T-helper 2 cell treated with Interferon-gamma antibody and Interleukin-4, amounts not matched to agents 5 μg/mL and 100 μg/mL, for 36 hours (primary cell): ENCODE results near the gene TSSK6.
A peak's percentile ranks its signal among the peaks of the same experiment; 100 is the strongest.

Source experiments
- DNase-seq: peaks from one replicate; pipeline ENCODE4 v3.0.0; 2021; ENCODE audit warnings: low spot score
- H3K27ac Mint-ChIP-seq: one replicate; pipeline ENCODE4 v1.8.0; 2021; ENCODE audit warnings: mild to moderate bottlenecking, mixed read lengths
- H3K27me3 Mint-ChIP-seq: one replicate; pipeline ENCODE4 v1.8.0; 2021; ENCODE audit warnings: low read depth, mixed read lengths
- H3K36me3 Mint-ChIP-seq: one replicate; pipeline ENCODE4 v1.8.0; 2021; ENCODE audit warnings: low read depth, mixed read lengths
- H3K4me1 Mint-ChIP-seq: one replicate; pipeline ENCODE4 v1.8.0; 2021; ENCODE audit warnings: low read depth, mixed read lengths
- H3K4me3 Mint-ChIP-seq: one replicate; pipeline ENCODE4 v1.8.0; 2022; ENCODE audit warnings: mild to moderate bottlenecking, moderate library complexity, mixed read lengths
- H3K9me3 Mint-ChIP-seq: one replicate; pipeline ENCODE4 v1.8.0; 2021; ENCODE audit warnings: mixed read lengths

TSSK6 gene

DNA sequence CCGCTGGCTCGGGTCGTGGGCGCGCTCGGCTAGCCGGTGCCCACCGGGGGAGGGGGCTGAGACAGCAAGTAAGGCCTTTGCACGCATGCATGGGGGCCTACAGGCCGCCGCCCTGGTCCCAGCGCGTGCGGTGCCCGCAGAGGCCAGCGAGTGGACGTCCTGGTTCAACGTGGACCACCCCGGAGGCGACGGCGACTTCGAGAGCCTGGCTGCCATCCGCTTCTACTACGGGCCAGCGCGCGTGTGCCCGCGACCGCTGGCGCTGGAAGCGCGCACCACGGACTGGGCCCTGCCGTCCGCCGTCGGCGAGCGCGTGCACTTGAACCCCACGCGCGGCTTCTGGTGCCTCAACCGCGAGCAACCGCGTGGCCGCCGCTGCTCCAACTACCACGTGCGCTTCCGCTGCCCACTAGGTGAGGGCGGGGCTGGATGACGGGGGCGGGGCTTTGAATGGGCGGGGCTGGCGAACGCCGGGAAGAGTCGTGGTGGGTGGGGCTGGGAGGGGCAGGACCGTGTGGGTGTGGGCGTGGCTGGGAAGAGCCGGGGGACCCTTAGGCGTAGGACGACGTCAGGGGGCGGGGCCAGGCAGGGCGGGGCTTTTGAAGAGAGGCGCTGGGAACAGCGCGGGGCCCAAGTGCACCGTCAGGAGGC lies 24.8 kb upstream of the TSSK6 start:
- H3K27ac Mint-ChIP-seq, result peak overlapping the region; percentile 26
- peak overlapping the region; percentile 76 for H3K4me3 Mint-ChIP-seq
- H3K27me3 Mint-ChIP-seq, result peaks cover 21% of the 10 kb centered on the region
- H3K4me1 Mint-ChIP-seq, result peaks cover 15% of the 10 kb centered on the region
- peak; percentile 60 for DNase-seq
- H3K36me3 Mint-ChIP-seq, result peaks cover 4% of the 10 kb centered on the region
- no peaks in the 10 kb centered on the region for H3K9me3 Mint-ChIP-seq

GRCh38 chr19:19539698-19540063 lies 24.3 kb upstream of the TSSK6 start:
- peaks cover 4% of the 10 kb centered on the region for H3K36me3 Mint-ChIP-seq
- DNase-seq, result no peak
- H3K4me1 Mint-ChIP-seq, result peaks cover 15% of the 10 kb centered on the region
- H3K27ac Mint-ChIP-seq, result no peak overlapping the region
- H3K27me3 Mint-ChIP-seq, result peaks cover 21% of the 10 kb centered on the region
- no peak overlapping the region for H3K4me3 Mint-ChIP-seq
- H3K9me3 Mint-ChIP-seq, result no peaks in the 10 kb centered on the region

DNA sequence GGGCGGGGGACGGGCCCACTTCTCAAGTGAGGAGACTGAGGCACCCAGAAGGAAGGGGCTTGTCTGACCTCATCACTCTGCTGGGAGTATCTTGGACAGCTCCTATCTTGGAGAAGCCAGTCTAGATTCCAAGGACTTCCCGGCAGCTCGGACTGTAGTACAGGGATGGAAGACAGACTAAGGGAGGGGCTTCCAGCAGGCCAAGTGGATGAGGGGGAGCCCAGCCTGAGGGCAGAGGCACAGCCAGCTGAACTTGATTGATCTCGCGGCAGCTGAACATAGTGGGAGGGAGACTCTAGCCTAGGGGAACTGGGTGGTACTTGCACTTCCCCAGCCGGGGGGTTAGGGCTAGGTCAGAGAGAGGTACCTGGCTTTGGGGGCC lies 23.4 kb upstream of the TSSK6 start:
- H3K36me3 Mint-ChIP-seq, result peaks cover 4% of the 10 kb centered on the region
- peaks cover 21% of the 10 kb centered on the region for H3K27me3 Mint-ChIP-seq
- H3K27ac Mint-ChIP-seq, result peak overlapping the region; percentile 20
- peaks cover 15% of the 10 kb centered on the region for H3K4me1 Mint-ChIP-seq
- no peak for DNase-seq
- no peaks in the 10 kb centered on the region for H3K9me3 Mint-ChIP-seq
- H3K4me3 Mint-ChIP-seq, result no peak overlapping the region

GRCh38 chr19:19538061-19538784 lies 22.9 kb upstream of the TSSK6 start, which contains the start of gene CILP2:
Gene CILP2, plus strand, starts transcription at chr19:19538265. Its CDS starts 85 bp downstream, at chr19:19538350.
- H3K4me1 Mint-ChIP-seq, result peaks cover 15% of the 10 kb centered on the region
- no peak for DNase-seq
- peaks cover 21% of the 10 kb centered on the region for H3K27me3 Mint-ChIP-seq
- peak within 1 kb of the TSS; percentile 20 for H3K27ac Mint-ChIP-seq
- H3K36me3 Mint-ChIP-seq, result peaks cover 4% of the 10 kb centered on the region
- no peaks in the 10 kb centered on the region for H3K9me3 Mint-ChIP-seq
- peak within 1 kb of the TSS; percentile 15 for H3K4me3 Mint-ChIP-seq

- peaks cover 4% of the 10 kb centered on the region for H3K36me3 Mint-ChIP-seq
- peak overlapping the region; percentile 78 for H3K27ac Mint-ChIP-seq
- H3K9me3 Mint-ChIP-seq, result no peaks in the 10 kb centered on the region
- peak overlapping the region; percentile 15 for H3K4me3 Mint-ChIP-seq
- H3K4me1 Mint-ChIP-seq, result peaks cover 13% of the 10 kb centered on the region
- peaks cover 21% of the 10 kb centered on the region for H3K27me3 Mint-ChIP-seq
- no peak for DNase-seq
Observed at GRCh38 chr19:19537075-19538048, 22.0 kb upstream of the TSSK6 start.

- H3K27ac Mint-ChIP-seq, result no peak overlapping the region
- DNase-seq, result no peak
- H3K4me3 Mint-ChIP-seq, result no peak overlapping the region
- H3K27me3 Mint-ChIP-seq, result peaks cover 18% of the 10 kb centered on the region
- H3K4me1 Mint-ChIP-seq, result peaks cover 12% of the 10 kb centered on the region
- no peaks in the 10 kb centered on the region for H3K9me3 Mint-ChIP-seq
- peaks cover 7% of the 10 kb centered on the region for H3K36me3 Mint-ChIP-seq
Observed at GRCh38 chr19:19535311-19536191, 20.2 kb upstream of the TSSK6 start.

- Mint-ChIP-seq H3K9me3 (no peaks in the 10 kb centered on the region), H3K4me1 (peaks cover 12% of the 10 kb centered on the region), H3K27me3 (peaks cover 18% of the 10 kb centered on the region), H3K4me3 (no peak overlapping the region), H3K36me3 (peaks cover 7% of the 10 kb centered on the region), H3K27ac (peak overlapping the region; percentile 32)
- no peak for DNase-seq
Observed at GRCh38 chr19:19534556-19535265, 19.4 kb upstream of the TSSK6 start.

DNA sequence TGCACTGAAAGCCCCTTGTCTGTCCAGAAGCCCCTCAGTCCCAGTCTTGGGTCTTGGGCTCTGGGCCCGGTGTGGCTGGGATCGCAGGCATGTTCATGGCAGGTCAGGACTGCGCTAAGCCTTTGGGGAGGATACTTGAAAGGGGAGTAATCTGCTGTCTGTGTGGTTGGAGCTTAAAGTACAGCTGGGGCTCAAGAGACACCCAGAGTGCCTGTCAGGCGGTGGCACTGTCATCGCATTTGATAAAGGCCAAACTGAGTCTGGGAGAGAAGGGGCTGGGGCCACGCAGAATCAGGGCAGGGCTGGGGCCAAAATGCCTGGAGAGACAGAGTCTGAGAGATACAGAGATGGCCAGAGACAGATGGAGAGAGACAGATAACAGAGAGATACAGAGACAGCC lies 18.5 kb upstream of the TSSK6 start:
- Mint-ChIP-seq H3K36me3 (peaks cover 9% of the 10 kb centered on the region), H3K4me1 (peaks cover 10% of the 10 kb centered on the region), H3K9me3 (no peaks in the 10 kb centered on the region), H3K4me3 (no peak overlapping the region), H3K27me3 (peaks cover 15% of the 10 kb centered on the region), H3K27ac (no peak overlapping the region)
- DNase-seq, result no peak

- no peak overlapping the region for H3K27ac Mint-ChIP-seq
- no peak for DNase-seq
- H3K4me3 Mint-ChIP-seq, result no peak overlapping the region
- peaks cover 10% of the 10 kb centered on the region for H3K27me3 Mint-ChIP-seq
- H3K9me3 Mint-ChIP-seq, result no peaks in the 10 kb centered on the region
- peaks cover 6% of the 10 kb centered on the region for H3K4me1 Mint-ChIP-seq
- peaks cover 13% of the 10 kb centered on the region for H3K36me3 Mint-ChIP-seq
Observed at GRCh38 chr19:19532806-19533701, 17.7 kb upstream of the TSSK6 start.

- peak overlapping the region; percentile 52 for H3K27ac Mint-ChIP-seq
- H3K9me3 Mint-ChIP-seq, result no peaks in the 10 kb centered on the region
- peak; percentile 77 for DNase-seq
- no peak overlapping the region for H3K4me3 Mint-ChIP-seq
- peaks cover 14% of the 10 kb centered on the region for H3K36me3 Mint-ChIP-seq
- peaks cover 6% of the 10 kb centered on the region for H3K27me3 Mint-ChIP-seq
- peaks cover 2% of the 10 kb centered on the region for H3K4me1 Mint-ChIP-seq
Observed at GRCh38 chr19:19531951-19532805, 16.8 kb upstream of the TSSK6 start.

- peaks cover 13% of the 10 kb centered on the region for H3K36me3 Mint-ChIP-seq
- no peak overlapping the region for H3K4me3 Mint-ChIP-seq
- H3K9me3 Mint-ChIP-seq, result no peaks in the 10 kb centered on the region
- DNase-seq, result no peak
- peaks cover 2% of the 10 kb centered on the region for H3K4me1 Mint-ChIP-seq
- H3K27ac Mint-ChIP-seq, result peak overlapping the region; percentile 34
- H3K27me3 Mint-ChIP-seq, result no peaks in the 10 kb centered on the region
Observed at GRCh38 chr19:19530889-19531288, 15.5 kb upstream of the TSSK6 start.
